Adipocyte (in vitro differentiated cells): ENCODE measurements around the gene PEX11G.

Experiments used
- DNase-seq: peaks from one replicate; pipeline ENCODE4 v3.0.0-alpha.2; 2015; ENCODE audit warnings: low read depth
- H3K27me3 ChIP-seq: replicated peaks from 2 replicates; pipeline ENCODE4 v1.7.0; 2013; ENCODE audit warnings: mild to moderate bottlenecking, low read length, moderate library complexity; ENCODE audit not compliant: control insufficient read depth, insufficient read depth
- H3K36me3 ChIP-seq: 2 replicates; pipeline ENCODE4 v1.7.0; 2013; ENCODE audit warnings: low read length, mild to moderate bottlenecking, moderate library complexity; ENCODE audit not compliant: control insufficient read depth, insufficient read depth, severe bottlenecking
- H3K4me1 ChIP-seq: 2 replicates; pipeline ENCODE4 v1.7.0; 2013; ENCODE audit warnings: mild to moderate bottlenecking, low read length, moderate library complexity; ENCODE audit not compliant: control insufficient read depth, insufficient read depth
- H3K4me3 ChIP-seq: 2 replicates; pipeline ENCODE4 v1.7.0; 2013; ENCODE audit warnings: mild to moderate bottlenecking, low read length, moderate library complexity
- H3K9ac ChIP-seq: 2 replicates; pipeline ENCODE4 v1.7.0; 2013; ENCODE audit warnings: mild to moderate bottlenecking, low read length, moderate library complexity
- H3K9me3 ChIP-seq: 2 replicates; pipeline ENCODE4 v1.7.0; 2013; ENCODE audit warnings: mild to moderate bottlenecking, low read length, moderate library complexity; ENCODE audit not compliant: control insufficient read depth

The PEX11G gene

DNA sequence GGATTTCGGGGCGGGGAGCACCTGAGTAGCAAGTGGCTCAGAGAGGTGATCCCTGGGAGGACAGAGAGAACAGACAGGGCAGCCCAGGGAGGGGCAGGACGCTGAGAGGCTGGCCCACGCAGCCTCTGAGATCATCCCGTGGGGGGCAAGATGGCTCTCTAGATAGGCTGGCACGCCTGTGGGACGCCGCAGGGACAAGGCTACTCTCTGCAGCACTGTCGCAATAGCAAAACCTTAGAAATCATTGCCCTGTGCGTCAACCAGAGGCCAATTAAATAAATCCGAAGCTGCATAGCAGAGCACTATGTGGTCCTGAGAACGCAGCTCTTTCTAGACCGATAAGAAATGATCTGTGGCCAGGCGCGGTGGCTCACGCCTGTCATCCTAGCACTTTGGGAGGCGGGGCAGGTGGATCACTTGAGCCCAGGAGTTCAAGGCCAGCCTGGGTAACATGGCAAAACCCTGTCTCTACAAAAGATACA lies 5.1 kb downstream of the PEX11G start:
- H3K9me3 ChIP-seq, result no peaks in the 10 kb centered on the region
- DNase-seq, result no peak
- peaks cover 23% of the 10 kb centered on the region for H3K4me1 ChIP-seq
- H3K9ac ChIP-seq, result no peak overlapping the region
- H3K4me3 ChIP-seq, result no peak overlapping the region
- no peaks in the 10 kb centered on the region for H3K36me3 ChIP-seq
- H3K27me3 ChIP-seq, result no peaks in the 10 kb centered on the region

DNA sequence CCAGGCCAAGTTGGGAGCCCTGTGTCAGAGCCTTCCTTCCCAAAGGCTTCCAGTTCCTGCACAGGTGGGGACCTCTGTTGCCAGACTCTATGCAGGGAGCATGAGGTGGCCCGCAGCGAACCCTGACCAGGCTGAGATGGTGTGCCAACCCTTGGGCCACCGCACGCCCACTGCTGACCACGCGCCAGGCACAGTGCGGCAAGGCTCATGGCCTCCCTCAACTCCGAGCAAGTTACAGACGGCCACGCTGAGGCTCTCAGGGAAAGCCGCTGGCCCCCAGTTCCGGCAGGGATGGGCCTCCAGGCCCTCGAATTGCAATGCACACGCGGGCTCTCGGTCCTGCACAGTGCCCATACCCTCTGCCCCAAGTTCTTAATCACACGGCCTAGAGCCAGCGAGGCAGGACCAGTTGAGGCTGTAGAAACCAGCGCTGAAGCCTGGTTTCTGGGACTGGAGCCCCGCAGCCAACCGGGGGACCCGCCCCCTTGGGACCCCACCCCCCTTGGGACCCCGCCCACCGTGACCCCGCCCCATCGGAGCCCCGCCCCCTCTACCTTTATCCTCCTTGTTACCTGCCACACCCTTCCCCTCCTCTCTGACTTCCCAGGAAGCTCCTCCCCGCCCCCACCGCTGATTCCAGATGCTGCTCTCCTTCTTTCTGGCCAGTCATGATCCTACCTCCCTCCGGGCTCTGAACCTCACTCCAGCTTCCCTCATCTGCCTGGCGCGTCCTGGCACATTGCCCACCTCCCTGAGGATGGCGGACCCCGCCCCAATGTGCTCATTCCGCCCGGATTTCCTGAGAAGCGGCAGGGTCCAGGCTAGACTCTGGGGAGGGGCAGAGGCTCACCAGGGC lies 6.0 kb downstream of the PEX11G start:
- Histone ChIP-seq H3K4me3 (no peak overlapping the region), H3K9ac (no peak overlapping the region), H3K27me3 (no peaks in the 10 kb centered on the region), H3K4me1 (peaks cover 19% of the 10 kb centered on the region), H3K36me3 (no peaks in the 10 kb centered on the region), H3K9me3 (no peaks in the 10 kb centered on the region)
- no peak for DNase-seq

DNA sequence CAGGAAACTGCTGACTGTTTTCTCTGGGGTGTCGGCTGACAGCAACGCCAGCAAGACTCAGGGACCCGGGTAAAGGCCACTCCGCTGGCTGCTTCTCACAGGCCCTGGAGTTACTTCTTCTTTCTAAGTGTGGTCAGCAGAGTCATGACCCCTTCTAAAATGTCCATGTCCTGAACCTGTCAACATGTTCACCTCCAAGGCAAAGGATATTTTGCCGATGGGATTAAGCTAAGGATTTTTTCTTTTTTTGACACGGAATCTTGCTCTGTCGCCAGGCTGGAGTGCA lies 7.9 kb downstream of the PEX11G start:
- H3K27me3 ChIP-seq, result no peaks in the 10 kb centered on the region
- no peaks in the 10 kb centered on the region for H3K36me3 ChIP-seq
- H3K9ac ChIP-seq, result no peak overlapping the region
- no peaks in the 10 kb centered on the region for H3K9me3 ChIP-seq
- H3K4me3 ChIP-seq, result no peak overlapping the region
- peaks cover 19% of the 10 kb centered on the region for H3K4me1 ChIP-seq
- DNase-seq, result no peak

DNA sequence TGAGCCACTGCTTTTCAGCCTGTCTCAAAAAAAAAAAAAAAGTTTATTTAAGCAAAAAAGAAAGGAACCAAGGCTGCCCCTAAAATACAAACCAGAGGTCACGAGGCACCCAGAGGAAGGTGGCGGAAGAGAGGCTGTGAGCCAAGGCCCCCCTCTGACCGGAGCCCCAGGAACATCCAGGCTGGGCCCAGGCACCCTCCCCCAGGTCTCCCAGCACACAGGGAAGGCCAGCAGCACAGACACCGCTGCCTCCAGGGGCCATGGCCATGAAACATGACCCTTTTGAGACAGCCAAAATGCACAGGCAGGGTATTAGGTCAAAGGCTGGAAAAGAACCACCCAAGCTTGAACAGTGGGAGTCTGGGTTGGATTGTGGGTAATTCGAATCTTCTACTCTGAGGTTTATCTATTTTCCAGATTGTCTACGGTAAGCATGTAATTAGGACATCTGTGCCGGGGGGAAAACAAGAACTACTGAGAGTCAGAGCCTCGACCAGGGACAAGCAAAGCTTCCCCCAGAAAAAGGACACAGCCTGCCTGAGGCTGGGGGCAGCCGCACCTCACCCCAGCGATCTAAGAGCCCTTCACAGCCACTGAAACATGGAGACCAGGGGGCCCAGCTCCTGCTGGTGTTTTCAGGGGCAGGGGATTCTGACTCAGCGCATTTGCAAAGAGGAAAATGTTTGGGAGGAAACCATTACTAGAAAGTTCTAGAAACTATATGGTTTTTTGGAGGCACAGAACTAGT lies 8.4 kb downstream of the PEX11G start:
- H3K4me3 ChIP-seq, result no peak overlapping the region
- no peak overlapping the region for H3K9ac ChIP-seq
- peaks cover 19% of the 10 kb centered on the region for H3K4me1 ChIP-seq
- DNase-seq, result no peak
- no peaks in the 10 kb centered on the region for H3K9me3 ChIP-seq
- H3K36me3 ChIP-seq, result no peaks in the 10 kb centered on the region
- H3K27me3 ChIP-seq, result no peaks in the 10 kb centered on the region

DNA sequence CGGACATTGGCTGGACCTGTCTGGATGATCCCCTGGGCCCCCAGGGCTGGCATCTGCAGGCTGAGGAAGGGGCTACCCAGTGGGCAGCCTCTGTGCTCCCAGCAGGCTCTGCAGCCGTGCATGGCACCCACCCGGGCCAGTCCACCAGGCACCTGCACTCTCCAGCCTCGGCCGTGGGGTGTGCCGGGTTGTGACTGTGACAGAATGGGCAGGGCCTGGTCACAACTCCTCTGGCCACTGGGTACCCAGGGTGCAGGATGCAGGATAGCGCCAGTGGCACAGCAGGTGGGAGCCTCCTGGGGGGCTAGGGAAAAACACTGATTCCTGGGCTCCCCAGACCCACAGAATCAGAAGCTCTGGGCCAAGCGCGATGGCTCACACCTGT lies 10.0 kb downstream of the PEX11G start:
- DNase-seq, result no peak

DNA sequence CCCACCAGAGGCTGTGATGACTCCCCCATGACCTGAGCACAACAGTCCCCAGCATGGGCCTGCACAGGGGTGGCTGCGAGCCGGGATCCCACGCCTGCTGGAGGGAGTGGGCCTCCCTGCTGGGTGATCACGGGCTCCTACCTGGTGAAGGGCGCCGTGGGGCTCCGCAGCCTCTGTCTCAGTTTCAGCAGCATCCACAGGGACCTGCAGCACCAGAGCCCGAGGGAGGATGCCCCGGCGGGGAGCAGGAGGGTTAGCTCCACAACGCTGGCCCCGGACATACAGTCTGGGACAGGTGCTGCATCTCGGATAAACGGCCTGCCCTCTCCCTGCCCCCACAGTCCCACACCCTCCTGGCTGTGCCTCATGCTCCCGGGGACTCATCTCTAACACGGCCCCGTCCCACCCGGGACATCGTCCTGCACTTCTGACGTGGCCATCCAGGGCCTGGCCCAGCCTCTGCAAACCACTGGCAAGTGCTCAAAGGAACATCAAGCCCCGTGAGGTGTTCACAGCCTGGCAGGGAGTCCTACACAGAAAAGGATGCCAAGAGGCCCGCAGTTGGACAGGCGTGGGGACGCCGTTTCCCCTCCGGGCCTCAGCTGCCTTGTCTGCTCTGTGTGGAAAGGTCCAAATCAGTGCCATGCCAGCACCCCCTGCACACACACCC lies 10.5 kb downstream of the PEX11G start:
- no peak overlapping the region for H3K9ac ChIP-seq
- no peaks in the 10 kb centered on the region for H3K27me3 ChIP-seq
- no peak overlapping the region for H3K4me3 ChIP-seq

More for the DNA sequence above, 10.0 kb downstream of the PEX11G start:
- no peaks in the 10 kb centered on the region for H3K27me3 ChIP-seq
- H3K9ac ChIP-seq, result no peak overlapping the region
- H3K4me3 ChIP-seq, result no peak overlapping the region
- no peaks in the 10 kb centered on the region for H3K36me3 ChIP-seq
- peaks cover 19% of the 10 kb centered on the region for H3K4me1 ChIP-seq
- H3K9me3 ChIP-seq, result no peaks in the 10 kb centered on the region

DNA sequence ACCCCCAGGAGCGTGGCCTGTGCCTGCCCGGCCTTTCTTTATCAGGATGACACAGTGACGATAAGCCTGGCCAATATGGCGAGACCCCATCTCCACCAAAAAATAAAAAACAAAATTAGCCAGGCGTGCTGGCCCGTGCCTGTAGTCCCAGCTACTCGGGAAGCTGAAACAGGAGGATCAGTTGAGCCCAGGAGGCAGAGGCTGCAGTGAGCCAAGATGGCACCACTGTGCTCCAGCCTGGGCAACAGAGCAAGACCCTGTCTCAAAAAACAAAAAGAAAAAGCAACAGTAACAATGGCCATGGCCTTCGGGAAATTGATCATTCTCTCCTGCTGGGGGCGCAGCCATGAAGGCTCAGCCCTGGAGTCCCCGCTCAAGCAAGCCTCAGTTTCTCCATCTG lies 11.1 kb downstream of the PEX11G start:
- peaks cover 19% of the 10 kb centered on the region for H3K4me1 ChIP-seq
- no peaks in the 10 kb centered on the region for H3K27me3 ChIP-seq
- no peak overlapping the region for H3K9ac ChIP-seq
- no peaks in the 10 kb centered on the region for H3K36me3 ChIP-seq
- no peak for DNase-seq
- no peak overlapping the region for H3K4me3 ChIP-seq
- H3K9me3 ChIP-seq, result no peaks in the 10 kb centered on the region

More for the DNA sequence above, 10.5 kb downstream of the PEX11G start:
- DNase-seq, result no peak
- H3K9me3 ChIP-seq, result no peaks in the 10 kb centered on the region
- H3K36me3 ChIP-seq, result no peaks in the 10 kb centered on the region
- peaks cover 19% of the 10 kb centered on the region for H3K4me1 ChIP-seq

DNA sequence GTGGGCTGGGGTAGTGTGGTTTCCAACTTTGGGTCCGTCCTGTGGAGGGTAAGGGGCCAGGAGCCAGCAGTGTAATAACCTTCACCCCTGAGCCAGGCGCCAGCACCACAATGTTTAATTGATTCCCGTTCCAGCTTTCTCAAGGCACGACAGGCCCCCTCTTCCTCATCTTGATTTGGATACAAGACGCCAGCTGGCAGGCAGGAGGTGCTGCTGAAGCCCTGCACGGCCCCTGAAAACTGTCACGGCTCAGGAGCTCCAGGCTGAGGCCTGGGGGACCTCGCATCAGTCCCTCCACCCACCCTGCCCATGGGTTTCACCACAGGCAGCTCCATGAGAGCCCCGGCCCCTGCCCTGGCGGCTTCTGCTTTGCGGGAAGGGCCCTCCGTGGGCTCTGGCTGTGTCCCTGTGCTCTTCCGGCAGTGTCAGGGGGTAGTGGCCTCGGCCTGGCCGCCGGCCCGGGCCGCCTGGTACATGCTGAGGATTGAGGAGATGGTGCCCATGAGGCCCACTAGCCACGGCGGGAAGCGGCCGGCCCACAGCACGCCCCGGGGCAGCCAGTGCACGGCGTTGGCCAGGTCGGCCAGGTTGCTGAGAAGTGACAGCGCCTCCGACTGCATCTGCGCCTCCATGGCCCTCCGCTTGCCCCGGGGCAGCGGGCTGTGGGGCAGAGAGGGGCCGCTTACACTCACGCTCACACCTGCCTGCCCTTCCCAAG lies 11.9 kb downstream of the PEX11G start:
- no peaks in the 10 kb centered on the region for H3K27me3 ChIP-seq
- DNase-seq, result no peak
- no peak overlapping the region for H3K4me3 ChIP-seq
- no peak overlapping the region for H3K9ac ChIP-seq
- peaks cover 19% of the 10 kb centered on the region for H3K4me1 ChIP-seq
- H3K36me3 ChIP-seq, result peaks cover 6% of the 10 kb centered on the region
- no peaks in the 10 kb centered on the region for H3K9me3 ChIP-seq

DNA sequence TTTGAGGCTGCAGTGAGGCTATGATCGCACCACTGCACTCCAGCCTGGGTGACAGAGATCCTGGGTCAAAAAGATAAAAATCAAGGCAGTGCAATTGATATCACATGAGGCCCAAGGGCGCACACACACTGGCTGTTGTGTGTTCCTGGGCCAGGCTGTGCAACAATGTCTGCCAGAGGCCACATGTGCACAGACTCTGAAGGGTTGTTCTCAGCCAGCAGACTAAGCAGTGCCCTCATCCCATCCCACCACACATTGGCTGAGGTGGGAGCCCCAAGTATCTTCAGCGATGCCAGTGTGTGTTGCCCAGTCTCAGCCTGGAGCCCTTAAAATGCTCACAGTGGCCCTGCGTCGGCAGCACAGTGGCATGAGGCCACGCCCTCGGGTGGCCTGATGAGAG lies 12.6 kb downstream of the PEX11G start:
- Histone ChIP-seq H3K27me3 (no peaks in the 10 kb centered on the region), H3K4me3 (no peak overlapping the region), H3K36me3 (peaks cover 8% of the 10 kb centered on the region), H3K9ac (no peak overlapping the region), H3K4me1 (peaks cover 19% of the 10 kb centered on the region), H3K9me3 (no peaks in the 10 kb centered on the region)
- no peak for DNase-seq

DNA sequence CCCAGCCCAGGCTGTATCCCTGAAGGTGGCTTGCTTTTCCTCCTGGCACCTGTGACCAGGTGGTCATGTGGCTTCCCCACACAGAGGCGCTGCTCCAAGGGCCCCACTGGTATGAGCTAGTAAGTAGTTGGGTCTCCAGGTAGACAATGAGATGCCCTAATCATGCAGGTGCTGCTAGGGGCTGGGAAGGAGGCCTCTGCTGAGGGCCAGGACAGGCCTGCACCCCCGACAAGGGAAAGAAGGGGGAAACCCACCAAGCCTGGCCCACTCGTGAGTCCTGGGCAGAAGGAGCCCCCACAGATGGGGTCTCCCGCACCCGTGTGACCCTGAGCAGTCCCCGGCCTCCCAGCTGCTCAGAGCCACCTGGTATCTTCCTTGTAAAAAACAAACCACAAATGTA lies 13.2 kb downstream of the PEX11G start:
- Histone ChIP-seq H3K9me3 (no peaks in the 10 kb centered on the region), H3K27me3 (no peaks in the 10 kb centered on the region), H3K4me1 (peaks cover 18% of the 10 kb centered on the region), H3K36me3 (peaks cover 11% of the 10 kb centered on the region), H3K9ac (no peak overlapping the region), H3K4me3 (no peak overlapping the region)
- DNase-seq, result no peak
